ENCODE measurements around the gene SLC39A11.

SLC39A11 gene

DNA sequence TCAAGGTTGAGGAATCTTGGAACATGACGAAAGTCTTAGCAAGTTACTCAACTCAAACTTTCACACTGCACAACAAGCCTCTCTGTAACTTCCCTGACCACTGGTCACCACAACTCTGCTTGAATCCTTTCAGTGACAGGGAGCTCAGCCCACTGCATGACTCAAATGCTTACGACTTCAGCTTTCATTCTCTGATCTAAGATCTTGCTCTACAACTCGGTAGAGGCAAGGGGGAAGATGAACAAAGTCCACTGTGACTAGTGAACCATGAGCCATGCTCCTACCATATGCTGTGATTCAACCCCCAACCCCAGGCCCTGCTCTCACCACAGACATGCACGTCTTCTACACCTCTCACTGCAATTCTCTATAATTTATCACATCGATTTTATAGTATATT lies 160.9 kb downstream of the SLC39A11 start:
- FAIRE-seq (no peak), DNase-seq (ENCODE audit: insufficient read length, low spot score) (no peak)
- TF ChIP-seq POLR2A (IDR thresholded peaks at IDR 0.05; ENCODE audit: low read depth, low read length) (no peak), PAX5 (IDR thresholded peaks at IDR 0.05; ENCODE audit: insufficient read depth, low read length, severe bottlenecking) (peak; percentile 61)

GRCh38 chr17:72931163-72931562 lies 161.3 kb downstream of the SLC39A11 start:
- TF ChIP-seq SPI1 (IDR thresholded peaks at IDR 0.05; ENCODE audit: low read depth, low read length) (0 out of 2 replicates have a peak, but pooled peaks have one; percentile 4), POLR2A (IDR thresholded peaks at IDR 0.05; ENCODE audit: low read depth, low read length) (no peak)
- DNase-seq (ENCODE audit: insufficient read length, low spot score) (peak; percentile 47), FAIRE-seq (peak; percentile 87)

- no peak for TF ChIP-seq POLR2A (IDR thresholded peaks at IDR 0.05; ENCODE audit: low read depth, low read length)
- no peak for TF ChIP-seq SPI1 (IDR thresholded peaks at IDR 0.05; ENCODE audit: low read depth, low read length)
- TF ChIP-seq POU2F2 (IDR thresholded peaks at IDR 0.05; ENCODE audit: low read depth, low read length): no peak
- no peak for TF ChIP-seq PAX5 (IDR thresholded peaks at IDR 0.05; ENCODE audit: insufficient read depth, low read length, severe bottlenecking)
- TF ChIP-seq TAF1 (IDR thresholded peaks at IDR 0.05; ENCODE audit: low read depth, low read length): no peak
- DNase-seq (ENCODE audit: insufficient read length, low spot score): no peak
- no peak for FAIRE-seq
Measured at GRCh38 chr17:72930031-72930430, 162.5 kb downstream of the SLC39A11 start.

- FAIRE-seq (no peak), DNase-seq (ENCODE audit: insufficient read length, low spot score) (no peak)
- no peak for TF ChIP-seq SPI1 (IDR thresholded peaks at IDR 0.05; ENCODE audit: low read depth, low read length)
- no peak for TF ChIP-seq POU2F2 (IDR thresholded peaks at IDR 0.05; ENCODE audit: low read depth, low read length)
- TF ChIP-seq TAF1 (IDR thresholded peaks at IDR 0.05; ENCODE audit: low read depth, low read length): no peak
- no peak for TF ChIP-seq POLR2A (IDR thresholded peaks at IDR 0.05; ENCODE audit: low read depth, low read length)
- no peak for TF ChIP-seq POLR2AphosphoS5 (IDR thresholded peaks at IDR 0.05; ENCODE audit: low read depth, low read length)
- TF ChIP-seq PAX5 (IDR thresholded peaks at IDR 0.05; ENCODE audit: insufficient read depth, low read length, severe bottlenecking): no peak
Measured at GRCh38 chr17:72928454-72929136, 163.9 kb downstream of the SLC39A11 start.

GRCh38 chr17:72927760-72928159 lies 164.7 kb downstream of the SLC39A11 start:
- FAIRE-seq: no peak
- no peak for TF ChIP-seq PAX5 (IDR thresholded peaks at IDR 0.05; ENCODE audit: insufficient read depth, low read length, severe bottlenecking)
- no peak for TF ChIP-seq TAF1 (IDR thresholded peaks at IDR 0.05; ENCODE audit: low read depth, low read length)
- TF ChIP-seq POU2F2 (IDR thresholded peaks at IDR 0.05; ENCODE audit: low read depth, low read length): no peak
- TF ChIP-seq SPI1 (IDR thresholded peaks at IDR 0.05; ENCODE audit: low read depth, low read length): no peak
- no peak for TF ChIP-seq POLR2A (IDR thresholded peaks at IDR 0.05; ENCODE audit: low read depth, low read length)
- no peak for TF ChIP-seq POLR2AphosphoS5 (IDR thresholded peaks at IDR 0.05; ENCODE audit: low read depth, low read length)
- DNase-seq (ENCODE audit: insufficient read length, low spot score): no peak

GRCh38 chr17:72927146-72927545 lies 165.3 kb downstream of the SLC39A11 start:
- DNase-seq (ENCODE audit: insufficient read length, low spot score) (no peak), FAIRE-seq (no peak)
- TF ChIP-seq POU2F2 (IDR thresholded peaks at IDR 0.05; ENCODE audit: low read depth, low read length) (no peak), TAF1 (IDR thresholded peaks at IDR 0.05; ENCODE audit: low read depth, low read length) (no peak), POLR2AphosphoS5 (IDR thresholded peaks at IDR 0.05; ENCODE audit: low read depth, low read length) (no peak), POLR2A (IDR thresholded peaks at IDR 0.05; ENCODE audit: low read depth, low read length) (no peak), SPI1 (IDR thresholded peaks at IDR 0.05; ENCODE audit: low read depth, low read length) (no peak), PAX5 (IDR thresholded peaks at IDR 0.05; ENCODE audit: insufficient read depth, low read length, severe bottlenecking) (no peak)

DNA sequence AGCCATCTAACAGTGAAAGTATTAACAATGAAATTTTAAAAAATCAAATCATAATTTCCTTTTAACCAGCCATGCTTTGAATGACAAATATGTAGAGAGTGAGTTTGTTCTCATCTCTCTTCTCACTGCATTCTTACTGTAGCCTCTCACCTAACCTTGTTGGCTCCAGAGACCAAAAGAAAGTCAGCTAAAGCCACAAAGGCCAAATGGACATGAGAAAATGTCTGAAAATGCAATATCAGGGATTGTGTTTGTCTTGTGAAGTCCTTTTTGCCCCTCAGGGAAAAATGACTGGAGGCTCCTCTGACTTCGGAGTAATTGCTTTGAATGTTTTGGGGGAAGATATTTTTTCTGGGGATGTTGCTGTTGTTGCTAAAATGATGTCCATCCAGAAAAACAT lies 166.3 kb downstream of the SLC39A11 start:
- FAIRE-seq: no peak
- no peak for TF ChIP-seq SPI1 (IDR thresholded peaks at IDR 0.05; ENCODE audit: low read depth, low read length)
- no peak for TF ChIP-seq TAF1 (IDR thresholded peaks at IDR 0.05; ENCODE audit: low read depth, low read length)
- TF ChIP-seq POLR2AphosphoS5 (IDR thresholded peaks at IDR 0.05; ENCODE audit: low read depth, low read length): no peak
- no peak for TF ChIP-seq POLR2A (IDR thresholded peaks at IDR 0.05; ENCODE audit: low read depth, low read length)
- TF ChIP-seq POU2F2 (IDR thresholded peaks at IDR 0.05; ENCODE audit: low read depth, low read length): no peak
- TF ChIP-seq PAX5 (IDR thresholded peaks at IDR 0.05; ENCODE audit: insufficient read depth, low read length, severe bottlenecking): no peak
- DNase-seq (ENCODE audit: insufficient read length, low spot score): no peak

GRCh38 chr17:72924196-72924595 lies 168.3 kb downstream of the SLC39A11 start:
- TF ChIP-seq POLR2AphosphoS5 (IDR thresholded peaks at IDR 0.05; ENCODE audit: low read depth, low read length) (no peak), TAF1 (IDR thresholded peaks at IDR 0.05; ENCODE audit: low read depth, low read length) (no peak), POLR2A (IDR thresholded peaks at IDR 0.05; ENCODE audit: low read depth, low read length) (no peak), PAX5 (IDR thresholded peaks at IDR 0.05; ENCODE audit: insufficient read depth, low read length, severe bottlenecking) (no peak), SPI1 (IDR thresholded peaks at IDR 0.05; ENCODE audit: low read depth, low read length) (no peak), POU2F2 (IDR thresholded peaks at IDR 0.05; ENCODE audit: low read depth, low read length) (no peak)
- DNase-seq (ENCODE audit: insufficient read length, low spot score): no peak
- FAIRE-seq: no peak

DNA sequence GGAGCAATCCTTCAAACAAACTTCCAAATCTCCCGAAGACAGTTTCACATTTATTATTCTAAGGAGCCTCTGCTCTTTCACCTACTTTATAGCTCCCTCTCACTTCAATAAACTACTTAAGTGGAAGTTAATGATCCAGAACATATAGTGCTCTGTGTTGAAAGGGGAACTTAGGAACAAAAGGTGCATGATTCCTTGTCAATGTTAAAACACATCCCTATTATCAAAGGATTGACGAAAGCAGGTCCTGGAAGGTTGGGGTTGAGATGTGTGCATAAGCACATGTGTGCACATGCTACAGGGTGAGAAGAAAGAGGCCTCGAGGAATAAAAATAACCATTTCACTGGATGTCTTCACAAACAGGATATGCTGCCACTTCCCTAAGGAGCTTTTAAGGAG lies 170.3 kb downstream of the SLC39A11 start:
- FAIRE-seq (no peak), DNase-seq (ENCODE audit: insufficient read length, low spot score) (no peak)
- TF ChIP-seq PAX5 (IDR thresholded peaks at IDR 0.05; ENCODE audit: insufficient read depth, low read length, severe bottlenecking) (no peak), POLR2AphosphoS5 (IDR thresholded peaks at IDR 0.05; ENCODE audit: low read depth, low read length) (no peak)

DNA sequence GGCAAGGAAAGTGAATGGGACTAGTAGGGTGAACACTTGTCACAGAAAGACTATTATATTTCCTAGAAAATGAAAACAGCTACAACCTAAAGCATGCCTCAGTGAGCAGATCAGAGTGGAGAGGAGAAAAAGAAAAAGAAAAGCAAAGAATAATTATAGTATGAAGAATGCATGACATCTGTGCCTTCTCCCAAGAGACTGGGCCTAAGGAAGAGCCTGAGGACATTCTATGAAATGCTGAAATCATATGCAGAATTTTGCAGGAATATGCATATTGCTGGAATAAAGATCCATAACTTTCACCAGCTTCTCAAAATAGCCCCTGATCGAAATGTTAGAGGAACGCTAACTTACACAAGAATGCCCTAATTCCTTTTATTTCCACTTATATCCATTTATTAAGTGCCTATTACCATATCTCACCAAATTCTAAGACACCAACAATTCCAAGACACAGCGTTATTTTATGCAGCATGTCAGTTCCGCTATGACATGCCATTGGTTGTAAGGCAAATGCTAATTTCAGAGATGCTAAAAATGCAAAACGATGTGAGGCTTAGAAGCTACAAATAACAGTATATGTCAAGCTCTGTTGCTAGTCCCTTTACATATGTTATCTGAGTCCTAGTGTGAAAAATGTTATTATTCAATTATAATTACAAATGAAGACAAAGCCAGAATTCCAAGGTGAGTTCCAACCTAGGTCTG lies 171.0 kb downstream of the SLC39A11 start:
- no peak for TF ChIP-seq POU2F2 (IDR thresholded peaks at IDR 0.05; ENCODE audit: low read depth, low read length)
- no peak for TF ChIP-seq SPI1 (IDR thresholded peaks at IDR 0.05; ENCODE audit: low read depth, low read length)
- no peak for TF ChIP-seq PAX5 (IDR thresholded peaks at IDR 0.05; ENCODE audit: insufficient read depth, low read length, severe bottlenecking)
- no peak for TF ChIP-seq POLR2A (IDR thresholded peaks at IDR 0.05; ENCODE audit: low read depth, low read length)
- DNase-seq (ENCODE audit: insufficient read length, low spot score) (no peak), FAIRE-seq (no peak)

Measured in GM12891 (cell line).